ENCODE results near the gene MOB3C. TPM values are rescaled to one million over a fixed set of nuclear protein-coding genes. Genes with fewer than 3 reads are reported as not detected.

MOB3C gene
- total and polyA plus RNA-seq, 10 of the 15 experiments (the other 5 are each of a cell fraction or from before 2014, with no cell fraction given), result 1.0 to 16.0 (median 9.4) TPM

DNA sequence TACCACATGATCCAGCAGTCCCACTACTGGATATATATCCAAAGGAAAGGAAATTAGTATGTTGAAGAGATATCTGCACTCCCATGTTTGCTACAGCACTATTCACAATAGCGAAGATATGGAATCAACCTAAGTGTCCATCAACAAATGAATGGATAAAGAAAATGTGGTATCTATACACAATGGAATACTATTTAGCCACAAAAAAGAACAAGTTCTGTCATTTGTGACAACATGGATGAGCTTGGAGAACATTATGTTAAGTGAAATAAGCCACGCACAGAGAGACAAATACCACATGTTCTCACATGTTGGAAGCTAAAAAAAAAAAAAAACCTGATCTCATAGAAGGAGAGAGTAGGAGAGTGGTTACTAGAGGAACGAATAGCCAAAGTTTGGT is 33.9 kb upstream of the MOB3C start (continued):
- TF ChIP-seq, protein P1, sequence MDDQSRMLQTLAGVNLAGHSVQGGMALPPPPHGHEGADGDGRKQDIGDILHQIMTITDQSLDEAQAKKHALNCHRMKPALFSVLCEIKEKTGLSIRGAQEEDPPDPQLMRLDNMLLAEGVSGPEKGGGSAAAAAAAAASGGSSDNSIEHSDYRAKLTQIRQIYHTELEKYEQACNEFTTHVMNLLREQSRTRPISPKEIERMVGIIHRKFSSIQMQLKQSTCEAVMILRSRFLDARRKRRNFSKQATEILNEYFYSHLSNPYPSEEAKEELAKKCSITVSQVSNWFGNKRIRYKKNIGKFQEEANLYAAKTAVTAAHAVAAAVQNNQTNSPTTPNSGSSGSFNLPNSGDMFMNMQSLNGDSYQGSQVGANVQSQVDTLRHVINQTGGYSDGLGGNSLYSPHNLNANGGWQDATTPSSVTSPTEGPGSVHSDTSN (IDR thresholded peaks at IDR 0.05; ENCODE audit: insufficient replicate concordance, low read depth, low read length), result no peak
- TF ChIP-seq, protein P2, sequence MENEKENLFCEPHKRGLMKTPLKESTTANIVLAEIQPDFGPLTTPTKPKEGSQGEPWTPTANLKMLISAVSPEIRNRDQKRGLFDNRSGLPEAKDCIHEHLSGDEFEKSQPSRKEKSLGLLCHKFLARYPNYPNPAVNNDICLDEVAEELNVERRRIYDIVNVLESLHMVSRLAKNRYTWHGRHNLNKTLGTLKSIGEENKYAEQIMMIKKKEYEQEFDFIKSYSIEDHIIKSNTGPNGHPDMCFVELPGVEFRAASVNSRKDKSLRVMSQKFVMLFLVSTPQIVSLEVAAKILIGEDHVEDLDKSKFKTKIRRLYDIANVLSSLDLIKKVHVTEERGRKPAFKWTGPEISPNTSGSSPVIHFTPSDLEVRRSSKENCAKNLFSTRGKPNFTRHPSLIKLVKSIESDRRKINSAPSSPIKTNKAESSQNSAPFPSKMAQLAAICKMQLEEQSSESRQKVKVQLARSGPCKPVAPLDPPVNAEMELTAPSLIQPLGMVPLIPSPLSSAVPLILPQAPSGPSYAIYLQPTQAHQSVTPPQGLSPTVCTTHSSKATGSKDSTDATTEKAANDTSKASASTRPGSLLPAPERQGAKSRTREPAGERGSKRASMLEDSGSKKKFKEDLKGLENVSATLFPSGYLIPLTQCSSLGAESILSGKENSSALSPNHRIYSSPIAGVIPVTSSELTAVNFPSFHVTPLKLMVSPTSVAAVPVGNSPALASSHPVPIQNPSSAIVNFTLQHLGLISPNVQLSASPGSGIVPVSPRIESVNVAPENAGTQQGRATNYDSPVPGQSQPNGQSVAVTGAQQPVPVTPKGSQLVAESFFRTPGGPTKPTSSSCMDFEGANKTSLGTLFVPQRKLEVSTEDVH (IDR thresholded peaks at IDR 0.05; ENCODE audit: low read depth, partially characterized antibody), result no peak
- TF ChIP-seq, protein P3, sequence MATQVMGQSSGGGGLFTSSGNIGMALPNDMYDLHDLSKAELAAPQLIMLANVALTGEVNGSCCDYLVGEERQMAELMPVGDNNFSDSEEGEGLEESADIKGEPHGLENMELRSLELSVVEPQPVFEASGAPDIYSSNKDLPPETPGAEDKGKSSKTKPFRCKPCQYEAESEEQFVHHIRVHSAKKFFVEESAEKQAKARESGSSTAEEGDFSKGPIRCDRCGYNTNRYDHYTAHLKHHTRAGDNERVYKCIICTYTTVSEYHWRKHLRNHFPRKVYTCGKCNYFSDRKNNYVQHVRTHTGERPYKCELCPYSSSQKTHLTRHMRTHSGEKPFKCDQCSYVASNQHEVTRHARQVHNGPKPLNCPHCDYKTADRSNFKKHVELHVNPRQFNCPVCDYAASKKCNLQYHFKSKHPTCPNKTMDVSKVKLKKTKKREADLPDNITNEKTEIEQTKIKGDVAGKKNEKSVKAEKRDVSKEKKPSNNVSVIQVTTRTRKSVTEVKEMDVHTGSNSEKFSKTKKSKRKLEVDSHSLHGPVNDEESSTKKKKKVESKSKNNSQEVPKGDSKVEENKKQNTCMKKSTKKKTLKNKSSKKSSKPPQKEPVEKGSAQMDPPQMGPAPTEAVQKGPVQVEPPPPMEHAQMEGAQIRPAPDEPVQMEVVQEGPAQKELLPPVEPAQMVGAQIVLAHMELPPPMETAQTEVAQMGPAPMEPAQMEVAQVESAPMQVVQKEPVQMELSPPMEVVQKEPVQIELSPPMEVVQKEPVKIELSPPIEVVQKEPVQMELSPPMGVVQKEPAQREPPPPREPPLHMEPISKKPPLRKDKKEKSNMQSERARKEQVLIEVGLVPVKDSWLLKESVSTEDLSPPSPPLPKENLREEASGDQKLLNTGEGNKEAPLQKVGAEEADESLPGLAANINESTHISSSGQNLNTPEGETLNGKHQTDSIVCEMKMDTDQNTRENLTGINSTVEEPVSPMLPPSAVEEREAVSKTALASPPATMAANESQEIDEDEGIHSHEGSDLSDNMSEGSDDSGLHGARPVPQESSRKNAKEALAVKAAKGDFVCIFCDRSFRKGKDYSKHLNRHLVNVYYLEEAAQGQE (IDR thresholded peaks at IDR 0.05; ENCODE audit: low read depth, low read length), result no peak

DNA sequence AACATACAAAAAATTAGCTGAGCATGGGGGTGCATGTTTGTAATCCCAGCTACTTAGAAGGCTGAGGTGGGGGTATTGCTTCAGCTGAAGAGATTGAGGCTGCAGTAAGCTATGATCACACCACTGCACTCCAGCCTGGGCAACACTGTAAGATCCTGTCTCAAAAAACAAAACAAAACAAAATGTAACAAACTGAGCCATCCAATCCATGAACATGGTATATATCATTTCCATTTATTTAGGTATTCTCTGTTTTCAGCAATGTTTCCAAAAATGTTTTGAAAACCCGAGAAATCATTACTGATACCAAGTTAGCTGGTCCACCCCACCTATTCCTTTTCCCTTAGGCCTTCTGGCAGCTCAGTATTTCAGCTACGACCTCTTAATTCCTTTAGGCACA is 33.2 kb upstream of the MOB3C start:
- no peak for DNase-seq (ENCODE audit: low read depth, low spot score)
- 91% methylated on average over 2 of the region's 2 CpGs for WGBS (ENCODE audit: insufficient coverage, insufficient replicate concordance, low lambda C conversion rate, missing lambda C conversion rate)
- Histone ChIP-seq H4K20me1 (ENCODE audit: control insufficient read depth, insufficient read depth) (no peaks in the 10 kb centered on the region), H3K4me2 (ENCODE audit: control insufficient read depth, insufficient read depth) (no peak overlapping the region), H3K27me3 (replicated peaks in 1 of 2; ENCODE audit: control insufficient read depth in 2 of 2, insufficient read depth in 2 of 2, low read length in 1 of 2) (no peaks in the 10 kb centered on the region), H3K4me3 (no peak overlapping the region), H3K4me1 (ENCODE audit: control insufficient read depth, insufficient read depth, low read length) (no peaks in the 10 kb centered on the region), H3K9me3 (replicated peaks; ENCODE audit: control insufficient read depth, insufficient read depth, low read length) (peaks cover 2% of the 10 kb centered on the region; the same call in 2 of the 3 replicates), H3K36me3 (ENCODE audit: control insufficient read depth in 2 of 2, insufficient read depth in 2 of 2, low read length in 1 of 2) (peaks cover 0 to 15% of the 10 kb centered on the region in 2 experiments; a peak in 3 of 4 replicates), H3K79me2 (ENCODE audit: control insufficient read depth, insufficient read depth, low read length) (no peaks in the 10 kb centered on the region), H2AFZ (ENCODE audit: control insufficient read depth, low read depth, low read length) (no peak overlapping the region), H3K9ac (ENCODE audit: control insufficient read depth, insufficient read depth, low read length) (no peak overlapping the region), H3K27ac (ENCODE audit: control insufficient read depth, insufficient read depth) (no peak overlapping the region)
- in situ Hi-C loops (cut with MboI) (no loop called here), intact Hi-C loops (cut with micrococcal nuclease; ENCODE audit: unreplicated experiment) (no loop called here)
- FAIRE-seq, result no peak
- CTCF ChIA-PET, result interaction anchor here (0.8 to 1.9 kb wide), 2 partner anchors 10 to 75 kb away, joined by 3 to 4 read pairs; no protein-coding TSS in a partner anchor
- no peak for ATAC-seq
- BruUV-seq (replicated peaks), result no TSS peak
- SMC1A ChIA-PET (ENCODE audit: uncharacterized antibody, unreplicated experiment), result no interaction called here
- POLR2A ChIA-PET, result no interaction called here
- no peak for TF ChIP-seq POU2F2 (IDR thresholded peaks at IDR 0.05; ENCODE audit: borderline replicate concordance, low read depth, low read length)
- RAD21 ChIA-PET (ENCODE audit: unreplicated experiment), result interaction anchor here (0.7 kb wide), 1 partner anchor 25 kb away, joined by 3 read pairs; no protein-coding TSS in a partner anchor
